Omental fat pad (tissue), 4 donors: Measurements from ENCODE around the gene ZNF331. TPM values are rescaled to one million over a fixed set of nuclear protein-coding genes. Genes with fewer than 3 reads are reported as not detected.

Source experiments
- ATAC-seq: fragments of 150-250 bp; one replicate; pipeline ENCODE4 v1.9.1; 2016; ENCODE audit warnings: mild to moderate bottlenecking, moderate library complexity; ENCODE audit not compliant: low FRiP score
- DNase-seq: peaks from one replicate; pipeline ENCODE4 v3.0.0-alpha.2; 2019; ENCODE audit warnings: low spot score
- total RNA-seq, 4 donors: library from RNA; depleted of rRNA; stranded (reverse); fragments of >200 nt; gene quantifications; one replicate each; pipeline ENCODE4 v1.1.0, GENCODE V29; 2016
- TF ChIP-seq, protein P1 (sequence below), 3 donors: fragments of 450-650 bp; IDR thresholded peaks; one replicate each; pipeline ENCODE4 v1.5.1; 2016 to 2017; ENCODE audit warnings: antibody characterized with exemption in 3 of 3, mild to moderate bottlenecking in 3 of 3, moderate library complexity in 2 of 3

The ZNF331 gene
- total RNA-seq, 4 donors from 2014 or later, result 29.9 to 415 (median 55.0) TPM

GRCh38 chr19:53594811-53595509 is 57.0 kb downstream of the ZNF331 start:
- DNase-seq (no peak), ATAC-seq (no peak)
- TF ChIP-seq, protein P1, sequence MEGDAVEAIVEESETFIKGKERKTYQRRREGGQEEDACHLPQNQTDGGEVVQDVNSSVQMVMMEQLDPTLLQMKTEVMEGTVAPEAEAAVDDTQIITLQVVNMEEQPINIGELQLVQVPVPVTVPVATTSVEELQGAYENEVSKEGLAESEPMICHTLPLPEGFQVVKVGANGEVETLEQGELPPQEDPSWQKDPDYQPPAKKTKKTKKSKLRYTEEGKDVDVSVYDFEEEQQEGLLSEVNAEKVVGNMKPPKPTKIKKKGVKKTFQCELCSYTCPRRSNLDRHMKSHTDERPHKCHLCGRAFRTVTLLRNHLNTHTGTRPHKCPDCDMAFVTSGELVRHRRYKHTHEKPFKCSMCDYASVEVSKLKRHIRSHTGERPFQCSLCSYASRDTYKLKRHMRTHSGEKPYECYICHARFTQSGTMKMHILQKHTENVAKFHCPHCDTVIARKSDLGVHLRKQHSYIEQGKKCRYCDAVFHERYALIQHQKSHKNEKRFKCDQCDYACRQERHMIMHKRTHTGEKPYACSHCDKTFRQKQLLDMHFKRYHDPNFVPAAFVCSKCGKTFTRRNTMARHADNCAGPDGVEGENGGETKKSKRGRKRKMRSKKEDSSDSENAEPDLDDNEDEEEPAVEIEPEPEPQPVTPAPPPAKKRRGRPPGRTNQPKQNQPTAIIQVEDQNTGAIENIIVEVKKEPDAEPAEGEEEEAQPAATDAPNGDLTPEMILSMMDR (IDR thresholded peaks at IDR 0.05), result no peak

DNA sequence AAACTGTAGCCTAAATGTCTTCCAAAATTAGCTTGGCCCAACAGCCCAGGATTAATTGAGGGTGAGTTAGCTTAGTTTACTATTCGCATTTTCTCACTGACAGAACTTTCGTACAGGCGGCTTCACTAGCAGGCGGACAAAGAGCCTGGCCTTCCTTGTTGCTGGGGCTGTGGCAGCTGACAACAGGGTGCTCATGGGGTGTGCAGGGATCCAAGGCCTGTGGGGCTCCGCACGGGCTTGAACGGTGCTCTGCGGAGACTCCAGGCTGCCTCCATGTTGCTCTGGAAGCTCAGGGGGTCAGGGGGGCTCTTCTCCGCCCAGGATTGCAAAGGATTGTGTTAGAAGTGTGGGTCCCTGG is 57.5 kb downstream of the ZNF331 start:
- ATAC-seq, result no peak
- TF ChIP-seq, protein P1 (IDR thresholded peaks at IDR 0.05), result no peak

GRCh38 chr19:53596056-53596455 is 58.1 kb downstream of the ZNF331 start:
- TF ChIP-seq, protein P1 (IDR thresholded peaks at IDR 0.05), result no peak
- DNase-seq (no peak), ATAC-seq (no peak)

More for the DNA sequence above, 57.5 kb downstream of the ZNF331 start:
- no peak for DNase-seq

DNA sequence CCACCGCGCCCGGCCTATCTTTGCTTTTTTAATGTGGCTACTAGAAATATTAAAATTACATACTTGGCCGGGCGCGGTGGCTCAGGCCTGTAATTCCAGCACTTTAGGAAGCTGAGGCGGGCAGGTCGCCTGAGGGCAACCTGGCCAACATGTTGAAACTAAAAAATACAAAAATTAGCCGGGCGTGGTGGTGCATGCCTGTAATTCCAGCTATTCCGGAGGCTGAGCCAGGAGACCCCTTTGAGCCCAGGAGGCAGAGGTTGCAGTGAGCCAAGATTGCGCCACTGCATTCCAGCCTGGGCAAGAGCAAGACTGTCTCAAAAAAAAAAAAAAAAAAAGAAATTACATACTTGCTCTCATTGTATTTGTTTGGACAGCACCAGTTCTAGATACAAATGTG is 59.1 kb downstream of the ZNF331 start:
- TF ChIP-seq, protein P1 (IDR thresholded peaks at IDR 0.05), result no peak
- DNase-seq (no peak), ATAC-seq (no peak)

- ATAC-seq (no peak), DNase-seq (no peak)
- TF ChIP-seq, protein P1 (IDR thresholded peaks at IDR 0.05), result no peak
Measured at GRCh38 chr19:53598361-53598760, 60.4 kb downstream of the ZNF331 start.

DNA sequence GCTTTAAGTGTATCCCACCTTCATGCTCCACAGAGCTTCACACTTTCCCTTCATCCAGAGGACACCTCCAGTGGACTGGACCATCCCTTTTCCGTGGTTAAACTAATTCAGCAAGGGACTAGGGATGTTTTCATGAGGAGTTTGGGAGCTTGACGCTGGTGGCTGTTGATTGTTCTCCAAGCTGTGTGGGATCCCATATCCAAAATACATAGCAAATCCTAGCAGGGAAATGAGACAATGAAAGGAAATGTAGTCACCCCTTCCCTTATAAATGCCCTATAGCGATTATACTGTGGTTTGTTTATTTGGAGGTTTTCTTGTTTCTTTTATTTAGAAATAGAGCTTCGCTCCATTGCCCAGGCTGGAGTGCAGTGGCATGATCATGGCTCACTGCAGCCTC is 62.3 kb downstream of the ZNF331 start:
- DNase-seq (no peak), ATAC-seq (no peak)
- TF ChIP-seq, protein P1 (IDR thresholded peaks at IDR 0.05), result no peak

GRCh38 chr19:53606031-53606430 is 68.1 kb downstream of the ZNF331 start:
- DNase-seq (no peak), ATAC-seq (no peak)
- TF ChIP-seq, protein P1 (IDR thresholded peaks at IDR 0.05), result no peak
